Ramos (cell line): ENCODE results near the gene TRUB1.
"Not testable (repeated sequence)": the region's sequence is repeated elsewhere in the genome, so short reads cannot be mapped to it uniquely, and the experiment has no call there.

Experiments
- in situ Hi-C: fragments of 300-500 bp; cut with MboI; formaldehyde crosslinking; loops from one replicate; pipeline ENCODE4 v1.14.3; 2022; ENCODE audit warnings: low sequenced_read_pairs; ENCODE audit not compliant: unreplicated experiment

The TRUB1 gene

GRCh38 chr10:114922003-114922402 lies 16.0 kb upstream of the TRUB1 start:
- in situ Hi-C loops, result no loop called here

GRCh38 chr10:114923551-114923950 lies 14.4 kb upstream of the TRUB1 start:
- in situ Hi-C loops, result no loop called here

DNA sequence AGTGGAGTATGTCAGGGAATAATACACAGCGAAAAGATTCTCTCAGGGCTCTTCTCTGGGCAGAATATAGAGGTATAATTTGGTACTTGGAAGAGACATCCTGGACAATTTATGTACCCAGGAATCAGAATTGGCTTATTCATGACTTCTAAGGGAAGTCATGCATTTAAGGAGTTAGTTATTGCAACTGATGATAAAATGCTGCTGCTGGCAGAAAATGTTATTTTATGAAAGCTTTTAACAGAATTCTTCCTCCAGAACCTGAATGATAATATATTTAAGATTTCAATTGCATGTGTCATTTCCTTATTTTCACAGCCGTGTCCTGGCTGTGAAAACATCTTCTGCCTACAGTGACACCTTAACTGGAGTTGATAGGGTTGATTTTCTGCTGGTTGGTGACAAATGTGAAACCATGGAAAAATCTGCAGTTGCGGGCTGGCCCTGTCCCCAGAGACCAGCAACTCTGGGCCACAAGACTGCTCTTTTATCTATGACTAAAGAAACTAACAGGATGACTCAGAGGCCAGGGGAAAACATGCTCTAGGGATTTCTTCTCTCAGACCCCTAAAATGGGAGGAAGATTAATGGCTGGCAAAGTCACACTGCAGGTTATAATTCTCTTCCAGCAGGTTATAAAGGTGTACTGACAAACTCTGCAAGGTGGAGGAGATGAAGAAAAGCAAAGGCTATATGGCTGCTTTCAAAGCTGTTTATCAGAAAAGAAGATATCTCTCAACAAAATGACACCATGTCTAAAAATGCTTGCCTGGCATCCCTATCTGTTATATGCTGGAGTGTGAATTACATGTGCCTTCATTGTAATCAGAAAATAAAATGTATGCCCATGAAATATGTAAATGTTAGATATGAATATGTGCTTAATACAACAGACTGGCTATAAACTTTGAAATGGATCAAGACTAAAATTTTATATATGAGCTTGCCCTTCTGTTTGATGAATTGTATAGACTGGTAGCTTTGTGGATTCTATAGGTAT lies 12.1 kb upstream of the TRUB1 start:
- in situ Hi-C loops, result no loop called here

DNA sequence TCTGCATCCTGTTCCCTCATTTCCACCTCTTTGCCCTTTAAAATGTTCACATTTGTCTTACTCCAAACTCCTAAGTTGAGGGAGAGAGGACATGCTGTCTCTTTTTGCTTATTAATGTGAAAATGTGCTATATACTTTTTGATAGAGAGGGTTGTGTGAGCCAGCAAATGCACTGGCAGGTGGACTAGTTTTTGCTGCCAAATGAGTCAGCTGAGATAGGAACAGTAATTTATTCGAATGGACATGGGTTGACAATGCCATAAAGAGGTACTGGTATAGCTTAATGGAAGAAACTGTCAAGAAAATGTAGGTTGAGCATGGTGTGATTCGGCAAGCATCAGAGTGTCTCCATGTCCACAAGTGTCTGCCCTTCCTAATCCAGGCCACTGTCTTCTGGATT lies 9.2 kb upstream of the TRUB1 start:
- in situ Hi-C loops, result no loop called here

DNA sequence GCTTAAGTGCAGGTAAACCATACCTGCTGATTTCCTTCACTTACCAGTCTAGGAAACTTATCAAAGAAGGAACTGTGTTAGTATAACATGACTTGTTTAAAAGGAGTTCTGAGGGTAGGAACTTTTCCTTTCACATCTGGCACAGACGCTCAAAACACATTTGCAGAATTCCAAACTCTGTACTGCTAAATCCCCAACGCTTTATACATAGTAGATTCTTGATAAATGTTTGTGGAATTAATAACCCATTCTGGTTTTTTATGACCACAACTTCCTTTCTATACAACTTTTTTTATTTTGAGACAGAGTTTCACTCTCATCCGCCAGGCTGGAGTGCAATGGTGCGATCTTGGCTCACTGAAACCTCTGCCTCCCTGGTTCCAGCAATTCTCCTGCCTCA lies 7.7 kb upstream of the TRUB1 start:
- in situ Hi-C loops, result no loop called here

- in situ Hi-C loops, result no loop called here
These were observed 6.8 kb upstream of the TRUB1 start for GRCh38 chr10:114931072-114931679.

DNA sequence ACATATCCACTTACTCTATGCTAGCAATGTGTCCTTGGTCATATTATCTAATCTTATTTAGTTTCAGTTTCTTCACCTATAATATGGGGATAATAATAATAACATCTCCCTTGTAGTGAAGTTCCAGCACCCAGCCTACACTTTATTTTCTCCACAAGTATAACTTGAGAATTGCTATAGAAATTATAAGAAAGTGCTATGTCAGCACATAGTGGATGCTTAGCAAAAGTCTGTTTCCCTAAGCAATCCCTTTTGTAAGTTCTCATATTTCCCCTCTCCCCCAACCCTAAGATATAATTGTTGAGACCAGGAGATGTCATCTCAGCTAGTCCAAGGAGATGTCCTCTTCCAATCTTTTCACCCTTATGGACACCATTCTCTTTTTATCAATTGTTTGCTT lies 5.8 kb upstream of the TRUB1 start:
- in situ Hi-C loops, result no loop called here

DNA sequence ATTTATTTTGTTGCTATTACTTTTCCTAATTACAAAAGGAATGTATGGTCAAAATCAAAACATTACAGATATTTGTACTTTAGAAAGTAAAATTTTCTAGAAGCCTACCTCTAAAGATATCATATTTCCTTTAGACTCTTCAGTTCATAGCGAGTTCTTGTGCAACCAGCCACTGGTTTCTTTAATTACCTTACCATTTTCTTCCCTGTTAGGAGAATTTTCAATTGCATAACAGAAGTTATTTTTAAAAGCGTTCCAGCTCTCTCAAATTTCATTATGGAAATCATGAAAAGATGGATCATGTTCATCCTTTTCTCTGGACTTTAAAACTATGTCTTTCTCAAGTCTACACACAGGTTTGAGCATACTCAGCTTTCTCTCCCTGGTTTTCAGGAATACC lies 5.0 kb upstream of the TRUB1 start:
- in situ Hi-C loops, result no loop called here

GRCh38 chr10:114933588-114933987 lies 4.4 kb upstream of the TRUB1 start:
- in situ Hi-C loops, result no loop called here

GRCh38 chr10:114933995-114934394 lies 4.0 kb upstream of the TRUB1 start:
- in situ Hi-C loops, result not testable (repeated sequence)

- in situ Hi-C loops, result no loop called here
These were observed 830 bp downstream of the TRUB1 start for GRCh38 chr10:114938856-114939193.

DNA sequence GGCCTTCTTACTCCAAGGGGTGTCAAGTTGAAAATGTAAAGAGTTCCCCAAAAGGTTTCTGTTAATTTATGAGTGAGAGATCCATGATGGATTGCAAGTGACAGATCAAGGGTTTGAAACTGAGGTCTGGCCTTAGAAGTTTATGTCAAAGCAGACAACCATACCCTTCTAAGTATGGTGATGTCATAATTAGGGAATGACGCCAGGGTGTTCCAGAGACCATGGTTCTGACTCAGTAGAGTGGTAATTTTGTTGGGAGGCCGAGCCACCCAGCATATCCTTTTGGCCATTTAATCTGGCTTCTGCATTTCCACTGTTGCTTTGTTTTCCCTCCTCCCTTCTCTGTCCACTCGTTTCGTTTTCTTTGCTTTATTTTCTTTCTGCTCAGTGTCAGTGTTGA lies 2.7 kb downstream of the TRUB1 start:
- in situ Hi-C loops, result no loop called here

DNA sequence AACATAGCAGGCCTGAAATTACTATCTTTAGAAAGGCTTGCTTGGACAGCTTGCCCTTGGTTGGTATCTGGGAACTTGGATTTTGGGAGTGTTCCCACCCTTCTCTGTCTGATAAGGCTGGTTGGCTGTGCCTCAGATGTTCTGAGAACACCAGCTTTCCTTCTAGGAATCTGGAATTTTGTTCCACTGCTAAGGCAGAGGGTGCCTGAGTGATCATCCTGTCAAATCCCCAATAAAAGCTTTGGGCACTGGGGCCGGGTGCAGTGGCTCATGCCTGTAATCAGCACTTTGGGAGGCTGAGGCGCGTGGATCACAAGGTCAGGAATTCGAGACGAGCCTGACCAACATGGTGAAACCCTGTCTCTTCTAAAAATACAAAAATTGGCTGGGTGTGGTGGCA lies 5.0 kb downstream of the TRUB1 start:
- in situ Hi-C loops, result no loop called here

DNA sequence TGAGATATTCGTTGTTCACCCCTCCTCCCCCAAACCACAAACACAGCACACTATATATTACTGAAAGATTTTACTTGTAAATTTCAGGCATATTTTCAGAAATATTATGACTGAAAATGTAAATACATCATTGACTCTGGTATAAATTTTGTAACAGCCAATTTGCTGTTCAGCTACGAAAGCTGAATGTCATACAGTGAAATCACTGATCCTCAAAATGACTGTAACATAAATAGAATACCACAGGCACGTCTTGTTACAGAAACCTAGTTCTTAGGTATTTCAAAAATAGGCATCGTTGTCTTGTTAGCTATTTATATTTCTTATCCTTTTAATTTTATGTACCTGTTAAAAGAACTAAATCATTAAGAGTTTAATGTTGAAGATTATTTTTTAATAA lies 15.1 kb downstream of the TRUB1 start:
- in situ Hi-C loops, result no loop called here

DNA sequence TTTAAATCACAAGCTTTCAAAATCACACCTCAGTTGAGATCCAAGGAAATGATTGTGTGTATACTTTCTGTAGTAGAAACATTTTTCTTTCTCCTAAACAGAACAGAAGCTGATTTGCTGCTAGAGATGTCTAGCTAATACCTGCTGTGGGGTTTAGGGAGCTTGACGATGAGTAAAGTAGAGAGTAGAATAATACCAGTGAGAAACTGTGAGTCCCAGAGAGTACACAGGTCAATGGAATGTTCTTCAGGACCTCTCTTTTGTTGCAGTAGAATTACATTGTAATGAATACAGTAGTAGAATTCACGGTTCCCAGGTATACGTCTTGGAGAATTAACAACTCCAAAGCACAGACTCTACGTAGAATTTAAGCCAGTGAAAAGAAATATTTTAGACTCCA lies 18.0 kb downstream of the TRUB1 start:
- in situ Hi-C loops, result no loop called here

DNA sequence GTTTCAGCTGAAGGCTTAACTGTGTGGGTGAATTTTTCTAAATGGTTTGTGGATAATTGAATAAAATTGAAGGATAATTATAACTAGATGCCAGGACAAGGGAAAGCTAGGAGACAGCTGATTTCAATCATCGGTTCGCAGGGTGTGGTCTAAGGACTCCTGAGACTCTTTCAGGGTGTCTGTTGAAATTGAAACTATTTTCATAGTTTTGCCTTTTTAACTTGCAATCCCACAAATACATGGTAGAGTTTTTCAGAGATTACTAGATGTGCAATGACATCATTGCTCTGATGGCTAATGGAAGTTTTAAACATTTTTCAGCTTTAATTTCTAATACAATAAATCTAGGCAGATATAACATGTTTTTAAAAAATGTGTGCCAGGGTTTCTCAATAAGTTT lies 18.5 kb downstream of the TRUB1 start:
- in situ Hi-C loops, result no loop called here

GRCh38 chr10:114957122-114957521 lies 19.1 kb downstream of the TRUB1 start:
- in situ Hi-C loops, result no loop called here

DNA sequence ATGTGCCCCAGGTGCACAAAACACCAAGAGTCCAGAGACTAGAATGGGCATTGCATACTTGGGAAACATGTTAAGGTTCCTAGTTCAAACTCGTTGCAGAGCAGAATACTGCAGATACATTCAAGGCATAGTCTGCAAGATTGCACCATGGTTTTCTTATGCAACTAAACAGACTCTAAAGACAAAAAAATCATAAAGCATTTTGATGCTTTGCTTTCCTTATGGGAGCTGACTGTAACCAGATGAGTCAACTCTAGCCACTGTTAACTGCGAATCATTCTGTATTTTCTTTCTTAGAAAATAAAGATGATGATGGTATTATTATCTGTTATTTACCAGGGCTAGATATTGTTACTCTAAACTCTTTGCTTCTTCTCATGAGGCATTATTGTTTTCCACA lies 19.7 kb downstream of the TRUB1 start:
- in situ Hi-C loops, result no loop called here

DNA sequence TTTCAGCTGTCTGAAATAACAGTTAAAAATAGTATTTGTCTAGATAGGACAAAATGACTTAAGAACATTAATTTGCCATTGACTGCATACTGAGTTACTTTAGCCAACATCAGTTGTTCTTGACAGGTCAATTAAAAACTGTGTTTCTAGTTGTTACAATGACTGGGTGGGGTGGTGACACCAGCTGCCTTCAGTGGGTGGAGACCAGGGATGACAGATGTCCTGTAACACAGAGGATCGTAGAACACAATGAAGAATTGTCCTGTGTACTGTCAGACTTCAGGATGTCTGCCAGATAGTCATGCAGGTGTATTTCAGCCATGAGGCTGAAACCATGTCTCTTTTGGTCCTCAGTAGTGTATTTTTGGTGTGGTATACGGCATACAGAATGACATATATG lies 24.4 kb downstream of the TRUB1 start:
- in situ Hi-C loops, result no loop called here

DNA sequence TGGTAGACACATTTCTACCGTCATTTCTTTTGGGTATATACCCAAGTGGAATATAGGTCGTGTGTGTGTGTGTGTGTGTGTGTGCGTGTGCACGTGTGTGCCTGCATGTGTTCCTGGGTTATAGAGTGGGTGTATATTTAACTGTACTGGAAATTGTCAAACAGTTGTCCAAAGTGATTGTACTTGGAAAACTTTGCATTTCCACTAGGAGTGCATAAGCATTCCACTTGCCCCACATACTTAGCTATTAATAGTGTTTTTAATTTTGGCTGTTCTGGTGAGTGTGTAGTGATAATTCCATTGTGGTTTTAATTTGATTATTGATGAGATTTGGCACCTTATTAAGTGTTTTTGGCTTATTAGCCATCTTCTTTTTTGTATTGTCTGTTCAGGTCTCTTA lies 25.9 kb downstream of the TRUB1 start:
- in situ Hi-C loops, result no loop called here

GRCh38 chr10:114967071-114967470 lies 29.1 kb downstream of the TRUB1 start:
- in situ Hi-C loops, result no loop called here

- in situ Hi-C loops, result no loop called here
These were observed 32.5 kb downstream of the TRUB1 start for GRCh38 chr10:114970515-114970914.
